ENCODE measurements around the gene PRKCB. TPM values are rescaled to one million over a fixed set of nuclear protein-coding genes. Genes with fewer than 3 reads are reported as not detected.

The PRKCB gene
- total and polyA plus RNA-seq, 9 donors = 1.2 to 4.5 (median 1.6) TPM

DNA sequence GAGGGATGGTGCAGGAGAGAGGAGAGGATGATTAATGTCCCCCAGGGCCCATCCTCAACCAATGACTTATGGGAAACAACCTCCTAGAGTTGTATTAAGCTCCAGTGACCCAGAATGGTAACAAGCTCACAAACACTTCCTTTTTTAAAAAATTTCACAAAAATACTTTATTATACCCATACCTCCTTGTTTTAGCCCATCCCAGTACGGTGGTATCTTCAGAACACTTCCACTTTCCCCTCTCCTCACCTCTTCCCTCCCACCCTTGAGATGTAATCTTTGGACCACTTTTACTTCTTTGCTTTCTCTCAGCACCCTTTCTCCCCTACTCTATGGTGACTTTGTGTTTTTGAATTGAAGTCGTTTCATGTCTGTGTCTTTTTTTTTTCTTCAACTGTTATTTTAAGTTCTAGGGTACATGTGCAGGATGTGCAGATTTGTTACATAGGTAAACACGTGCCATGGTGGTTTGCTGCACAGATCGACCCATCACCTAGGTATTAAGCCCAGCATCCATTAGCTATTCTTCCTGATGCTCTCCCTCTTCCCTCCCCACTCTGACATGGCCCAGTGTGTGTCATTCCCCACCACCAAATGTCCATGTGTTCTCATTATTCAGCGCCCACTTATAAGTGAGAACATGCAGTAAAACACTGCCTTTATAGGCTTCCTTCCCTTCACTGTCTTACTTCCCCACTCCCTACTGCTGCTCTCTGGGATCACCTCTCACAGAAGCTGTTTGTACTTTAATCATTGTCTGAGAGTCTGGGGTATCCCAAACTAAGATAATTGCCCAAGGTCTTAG, 124.5 kb downstream of the PRKCB start:
- DNase-seq = no peak

DNA sequence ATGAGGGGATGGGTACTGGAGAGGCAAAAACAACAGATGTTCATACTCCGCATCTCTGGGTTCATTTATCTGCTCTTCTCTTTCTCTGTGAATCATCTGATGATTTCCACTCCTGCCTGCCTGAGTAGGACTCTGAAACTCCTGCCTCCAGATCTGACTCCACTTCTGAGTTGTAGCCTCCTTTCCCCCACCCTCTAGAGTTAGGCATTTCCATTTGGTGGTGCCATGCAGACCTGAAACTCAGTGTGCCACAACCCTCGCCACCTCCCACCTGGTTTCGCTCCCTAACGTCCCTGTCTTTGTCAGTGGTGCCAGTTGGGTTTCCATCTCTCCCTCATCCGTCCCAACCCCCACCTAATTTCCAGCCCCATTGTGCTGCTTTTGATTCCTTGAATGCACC, 126.2 kb downstream of the PRKCB start:
- 70% methylated on average over 5 of the region's 5 CpGs for WGBS (ENCODE audit: insufficient coverage)
- Histone ChIP-seq H3K4me1 (ENCODE audit: control insufficient read depth, insufficient read depth, low read length) (no peaks in the 10 kb centered on the region), H3K36me3 (ENCODE audit: control insufficient read depth, insufficient read depth, low read length) (no peaks in the 10 kb centered on the region), H3K9me3 (replicated peaks; ENCODE audit: control insufficient read depth, low read depth, low read length) (no peaks in the 10 kb centered on the region), H3K27me3 (ENCODE audit: control insufficient read depth, insufficient read depth, low read length) (no peaks in the 10 kb centered on the region), H3K4me3 (ENCODE audit: low read length) (no peak overlapping the region), H3K27ac (ENCODE audit: low read length) (no peak overlapping the region)
- DNase-seq = no peak

More for the DNA sequence above, 124.5 kb downstream of the PRKCB start:
- H3K36me3 ChIP-seq (ENCODE audit: control insufficient read depth, insufficient read depth, low read length) = no peaks in the 10 kb centered on the region
- no peaks in the 10 kb centered on the region for H3K4me1 ChIP-seq (ENCODE audit: control insufficient read depth, insufficient read depth, low read length)
- H3K27me3 ChIP-seq (ENCODE audit: control insufficient read depth, insufficient read depth, low read length) = no peaks in the 10 kb centered on the region
- H3K27ac ChIP-seq (ENCODE audit: low read length) = no peak overlapping the region
- WGBS (ENCODE audit: insufficient coverage) = 49% methylated on average over 3 of the region's 5 CpGs
- no peak overlapping the region for H3K4me3 ChIP-seq (ENCODE audit: low read length)
- H3K9me3 ChIP-seq (replicated peaks; ENCODE audit: control insufficient read depth, low read depth, low read length) = no peaks in the 10 kb centered on the region

DNA sequence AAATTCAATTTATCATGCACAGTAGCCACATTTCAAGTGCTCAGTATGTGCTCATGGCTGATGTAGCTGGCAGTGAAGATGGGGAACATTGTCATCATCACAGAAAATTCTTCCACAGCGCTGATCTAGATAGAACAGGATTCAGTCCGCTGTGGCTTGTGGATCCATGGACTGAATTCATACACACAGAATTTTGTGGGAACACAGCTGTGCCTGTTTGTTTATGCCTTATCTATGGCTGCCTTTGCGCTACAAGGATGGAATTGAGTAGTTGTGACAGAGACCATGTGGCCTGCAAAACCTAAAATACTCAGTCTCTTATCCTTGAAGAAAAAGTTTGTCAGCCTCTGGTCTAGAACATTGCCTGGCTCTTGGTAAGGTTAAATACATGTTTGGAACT, 128.4 kb downstream of the PRKCB start:
- Histone ChIP-seq H3K4me1 (ENCODE audit: control insufficient read depth, insufficient read depth, low read length) (no peaks in the 10 kb centered on the region), H3K27ac (ENCODE audit: low read length) (no peak overlapping the region), H3K36me3 (ENCODE audit: control insufficient read depth, insufficient read depth, low read length) (no peaks in the 10 kb centered on the region), H3K9me3 (replicated peaks; ENCODE audit: control insufficient read depth, low read depth, low read length) (no peaks in the 10 kb centered on the region), H3K4me3 (ENCODE audit: low read length) (no peak overlapping the region), H3K27me3 (ENCODE audit: control insufficient read depth, insufficient read depth, low read length) (no peaks in the 10 kb centered on the region)
- no peak for DNase-seq
- no CpG with 5 or more reads among the region's 3 CpGs for WGBS (ENCODE audit: insufficient coverage)

DNA sequence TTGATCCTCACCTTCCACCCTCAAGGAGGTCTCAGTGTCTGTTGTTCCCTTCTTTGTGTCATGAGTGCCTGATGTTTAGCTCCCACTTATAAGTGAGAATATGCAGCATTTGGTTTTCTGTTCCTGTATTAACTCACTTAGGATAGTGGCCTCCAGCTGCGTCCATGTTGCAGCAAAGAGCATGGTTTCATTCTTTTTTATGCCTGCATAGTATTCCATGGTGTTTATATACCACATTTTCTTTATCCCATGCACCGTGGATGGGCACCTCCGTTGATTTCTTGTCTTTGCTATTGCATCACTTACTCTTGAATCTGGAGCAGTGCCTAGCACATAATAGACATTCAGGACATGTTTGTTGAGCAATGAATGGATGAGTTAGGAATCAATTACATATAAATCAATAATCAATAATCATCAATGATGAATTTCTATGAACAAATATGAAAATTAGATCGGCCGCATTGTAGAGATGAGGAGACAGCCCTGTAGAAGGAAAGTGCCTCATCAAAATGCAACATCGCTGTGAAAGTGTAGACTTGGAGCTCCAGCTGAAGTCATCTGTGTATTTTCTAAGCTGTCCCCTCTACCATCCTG, 129.5 kb downstream of the PRKCB start:
- no peaks in the 10 kb centered on the region for H3K27me3 ChIP-seq (ENCODE audit: control insufficient read depth, insufficient read depth, low read length)
- no peaks in the 10 kb centered on the region for H3K36me3 ChIP-seq (ENCODE audit: control insufficient read depth, insufficient read depth, low read length)
- no peak overlapping the region for H3K27ac ChIP-seq (ENCODE audit: low read length)
- no peak overlapping the region for H3K4me3 ChIP-seq (ENCODE audit: low read length)
- WGBS (ENCODE audit: insufficient coverage) = 80% methylated on average over 2 of the region's 6 CpGs
- no peaks in the 10 kb centered on the region for H3K4me1 ChIP-seq (ENCODE audit: control insufficient read depth, insufficient read depth, low read length)
- no peaks in the 10 kb centered on the region for H3K9me3 ChIP-seq (replicated peaks; ENCODE audit: control insufficient read depth, low read depth, low read length)
- no peak for DNase-seq

DNA sequence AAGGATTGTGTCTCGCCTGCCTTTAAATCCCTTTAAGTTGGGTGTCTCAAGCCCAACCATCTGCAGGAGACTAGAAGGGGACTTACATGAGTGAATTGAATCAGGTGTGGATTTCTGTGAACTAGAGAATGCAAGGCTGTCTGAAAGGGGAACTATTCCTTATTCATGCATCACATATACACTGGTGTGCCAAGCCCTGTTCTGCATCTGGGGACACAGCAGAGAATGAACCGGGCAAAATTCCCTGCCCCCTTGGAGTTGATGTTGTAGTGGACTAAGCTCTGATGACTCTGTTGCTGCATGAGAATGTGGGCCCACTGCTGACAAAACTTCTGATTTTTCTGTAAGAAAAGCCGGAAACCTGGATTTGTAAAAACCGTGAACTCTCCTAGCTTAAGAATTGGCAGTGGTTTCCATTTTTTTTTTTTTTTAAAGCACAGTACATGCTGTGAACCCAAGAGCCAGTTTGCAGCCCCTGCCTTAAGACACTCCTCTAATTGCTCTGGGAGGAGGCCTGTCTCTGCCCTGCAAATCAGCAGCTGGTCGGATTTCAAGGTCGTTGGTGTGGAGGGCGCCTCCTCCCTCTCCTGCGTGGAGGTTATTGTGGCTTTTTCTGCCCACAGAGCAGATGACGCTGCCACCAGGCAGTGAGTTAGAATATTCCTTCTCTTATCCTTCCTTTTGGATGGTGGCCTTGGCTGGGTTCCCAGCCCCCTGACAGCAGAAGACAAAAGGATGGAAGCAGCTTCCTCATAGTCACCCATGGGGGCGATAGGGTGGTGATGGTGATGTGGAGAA, 131.0 kb downstream of the PRKCB start:
- Histone ChIP-seq H3K4me1 (ENCODE audit: control insufficient read depth, insufficient read depth, low read length) (no peaks in the 10 kb centered on the region), H3K4me3 (ENCODE audit: low read length) (no peak overlapping the region), H3K9me3 (replicated peaks; ENCODE audit: control insufficient read depth, low read depth, low read length) (no peaks in the 10 kb centered on the region), H3K27ac (ENCODE audit: low read length) (no peak overlapping the region), H3K36me3 (ENCODE audit: control insufficient read depth, insufficient read depth, low read length) (no peaks in the 10 kb centered on the region), H3K27me3 (ENCODE audit: control insufficient read depth, insufficient read depth, low read length) (no peaks in the 10 kb centered on the region)
- 38% methylated on average over 4 of the region's 10 CpGs for WGBS (ENCODE audit: insufficient coverage)
- no peak for DNase-seq

DNA sequence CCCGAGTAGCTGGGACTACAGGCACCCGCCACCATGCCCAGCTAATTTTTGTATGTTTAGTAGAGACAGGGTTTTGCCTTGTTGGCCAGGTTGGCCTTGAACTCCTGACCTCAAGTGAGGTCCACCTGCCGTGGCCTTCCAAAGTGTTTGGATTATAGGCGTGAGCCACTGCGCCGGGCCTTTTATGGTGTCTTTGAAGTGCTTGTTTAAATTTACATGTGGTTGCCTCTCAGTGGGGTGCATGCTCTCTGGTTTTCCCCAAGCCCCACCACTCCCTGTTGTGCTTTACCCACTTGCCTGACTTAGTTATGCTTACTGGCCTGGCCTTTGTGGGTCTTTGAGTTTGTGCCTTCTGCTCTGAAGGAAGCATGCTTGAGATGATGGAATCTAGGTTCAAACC, 132.0 kb downstream of the PRKCB start:
- H3K4me1 ChIP-seq (ENCODE audit: control insufficient read depth, insufficient read depth, low read length) = no peaks in the 10 kb centered on the region
- no peak overlapping the region for H3K4me3 ChIP-seq (ENCODE audit: low read length)
- DNase-seq = no peak
- H3K27me3 ChIP-seq (ENCODE audit: control insufficient read depth, insufficient read depth, low read length) = no peaks in the 10 kb centered on the region
- H3K9me3 ChIP-seq (replicated peaks; ENCODE audit: control insufficient read depth, low read depth, low read length) = no peaks in the 10 kb centered on the region
- H3K36me3 ChIP-seq (ENCODE audit: control insufficient read depth, insufficient read depth, low read length) = no peaks in the 10 kb centered on the region
- WGBS (ENCODE audit: insufficient coverage) = 81% methylated on average over 6 of the region's 6 CpGs
- H3K27ac ChIP-seq (ENCODE audit: low read length) = no peak overlapping the region

DNA sequence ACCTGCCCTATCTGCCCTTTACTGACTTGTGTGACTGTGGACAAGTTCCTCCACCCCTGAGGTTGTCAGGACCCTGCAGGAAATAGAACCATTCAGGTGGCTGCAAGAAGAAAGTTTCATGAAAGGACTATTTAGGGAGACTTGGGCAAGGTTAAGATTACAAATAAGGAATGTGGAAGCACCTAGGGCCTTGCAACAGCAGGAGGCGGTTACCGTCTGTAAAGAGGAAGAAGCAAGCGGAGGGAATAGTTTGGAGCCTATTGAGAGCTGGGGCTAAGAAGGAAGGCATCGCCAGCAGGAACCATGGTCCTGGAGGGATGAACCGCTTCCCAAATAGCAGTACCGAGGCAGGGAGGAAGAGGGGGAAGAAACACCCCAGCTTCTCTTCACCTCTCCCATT, 132.4 kb downstream of the PRKCB start:
- no peak overlapping the region for H3K4me3 ChIP-seq (ENCODE audit: low read length)
- no peaks in the 10 kb centered on the region for H3K27me3 ChIP-seq (ENCODE audit: control insufficient read depth, insufficient read depth, low read length)
- H3K4me1 ChIP-seq (ENCODE audit: control insufficient read depth, insufficient read depth, low read length) = no peaks in the 10 kb centered on the region
- no peaks in the 10 kb centered on the region for H3K9me3 ChIP-seq (replicated peaks; ENCODE audit: control insufficient read depth, low read depth, low read length)
- 86% methylated on average over 3 of the region's 6 CpGs for WGBS (ENCODE audit: insufficient coverage)
- no peaks in the 10 kb centered on the region for H3K36me3 ChIP-seq (ENCODE audit: control insufficient read depth, insufficient read depth, low read length)
- DNase-seq = no peak
- H3K27ac ChIP-seq (ENCODE audit: low read length) = no peak overlapping the region

DNA sequence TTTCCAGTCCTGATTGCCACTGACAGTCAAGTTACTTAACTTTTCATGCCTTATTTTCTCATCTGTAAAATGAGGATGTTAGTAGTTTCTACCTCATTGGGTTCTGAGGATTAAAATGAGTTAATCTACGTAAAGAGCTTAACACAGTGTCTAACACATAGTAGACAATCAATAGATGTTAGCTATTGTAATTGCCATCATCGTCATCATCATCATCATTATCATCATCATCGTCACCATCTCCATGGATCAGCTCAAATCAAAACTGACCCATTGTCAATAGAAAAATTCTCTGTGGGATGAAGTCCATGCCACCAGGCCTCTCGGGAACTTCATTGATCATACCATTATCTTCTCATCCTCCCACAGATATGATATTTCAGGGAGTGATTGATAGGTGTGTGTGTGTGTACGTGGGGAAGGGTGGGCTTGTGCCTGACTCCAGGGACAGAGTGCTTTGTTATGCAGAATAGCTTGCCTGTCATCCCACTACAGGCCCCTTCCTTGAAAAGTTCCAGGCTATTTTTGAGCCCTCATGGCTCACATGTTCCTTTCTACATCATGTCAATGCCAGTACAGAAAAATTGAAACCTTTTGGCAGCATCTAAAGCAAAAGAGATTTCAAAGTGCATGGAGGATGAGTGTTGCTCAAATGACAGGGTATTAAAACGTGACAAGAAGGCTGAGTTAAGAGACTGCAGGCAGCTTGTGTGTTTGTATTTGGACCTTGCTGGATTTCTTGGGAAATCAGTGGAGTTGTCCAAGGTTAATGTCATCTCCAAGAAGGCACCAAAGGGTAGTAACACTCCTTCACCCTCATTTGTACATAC, 133.9 kb downstream of the PRKCB start:
- Histone ChIP-seq H3K9me3 (replicated peaks; ENCODE audit: control insufficient read depth, low read depth, low read length) (no peaks in the 10 kb centered on the region), H3K36me3 (ENCODE audit: control insufficient read depth, insufficient read depth, low read length) (no peaks in the 10 kb centered on the region), H3K4me3 (ENCODE audit: low read length) (no peak overlapping the region), H3K27me3 (ENCODE audit: control insufficient read depth, insufficient read depth, low read length) (no peaks in the 10 kb centered on the region), H3K4me1 (ENCODE audit: control insufficient read depth, insufficient read depth, low read length) (no peaks in the 10 kb centered on the region), H3K27ac (ENCODE audit: low read length) (no peak overlapping the region)
- DNase-seq = no peak
- WGBS (ENCODE audit: insufficient coverage) = 56% methylated on average over 1 of the region's 6 CpGs

DNA sequence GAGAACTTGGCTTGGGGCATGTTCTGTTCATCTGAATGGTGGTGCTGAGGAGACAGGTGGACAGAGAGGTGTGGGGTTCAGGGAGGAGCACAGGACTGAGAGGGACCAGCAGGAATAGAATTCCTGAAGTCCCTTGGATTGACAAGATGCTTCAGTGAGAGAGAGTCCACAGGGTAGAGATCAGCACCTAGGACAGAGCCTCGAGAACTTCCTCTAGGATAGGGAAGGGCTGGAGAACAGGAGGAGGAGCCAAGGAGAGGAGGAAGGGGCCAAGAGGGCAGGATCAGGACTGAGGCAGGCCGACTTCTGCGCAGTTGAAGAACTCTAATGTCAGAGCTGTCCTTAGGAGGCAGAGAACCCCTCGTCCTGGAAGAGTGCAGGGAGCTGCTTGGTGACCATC, 138.4 kb downstream of the PRKCB start:
- 10% methylated on average over 4 of the region's 4 CpGs for WGBS (ENCODE audit: insufficient coverage)
- Histone ChIP-seq H3K27me3 (ENCODE audit: control insufficient read depth, insufficient read depth, low read length) (no peaks in the 10 kb centered on the region), H3K9me3 (replicated peaks; ENCODE audit: control insufficient read depth, low read depth, low read length) (no peaks in the 10 kb centered on the region), H3K27ac (ENCODE audit: low read length) (no peak overlapping the region), H3K4me3 (ENCODE audit: low read length) (no peak overlapping the region), H3K36me3 (ENCODE audit: control insufficient read depth, insufficient read depth, low read length) (no peaks in the 10 kb centered on the region), H3K4me1 (ENCODE audit: control insufficient read depth, insufficient read depth, low read length) (no peaks in the 10 kb centered on the region)
- DNase-seq = peak; percentile 5

Measured in muscle of leg (tissue), 11 donors.